Measurements from ENCODE around the gene PLPP6.
"Not testable (repeated sequence)": the region's sequence is repeated elsewhere in the genome, so short reads cannot be mapped to it uniquely, and the experiment has no call there.

Gene PLPP6

GRCh38 chr9:4642351-4642750 lies 19.7 kb upstream of the PLPP6 start:
- DNase-seq: no peak
- H3K4me3 Mint-ChIP-seq: no peak overlapping the region

GRCh38 chr9:4654084-4654483 lies 8.0 kb upstream of the PLPP6 start:
- DNase-seq: peak in 2 of 3 experiments; percentile 4 to 54
- peaks cover 10 to 21% of the 10 kb centered on the region in 2 donors for H3K4me1 Mint-ChIP-seq (ENCODE audit: low read depth in 2 of 2)
- H3K36me3 Mint-ChIP-seq (ENCODE audit: insufficient read depth): peaks cover 3% of the 10 kb centered on the region
- peak overlapping the region; percentile 36 to 84 for H3K27ac Mint-ChIP-seq
- ATAC-seq (replicated peaks): peak; percentile 93
- peak overlapping the region; percentile 54 to 66 for H3K4me3 Mint-ChIP-seq
- no peaks in the 10 kb centered on the region for H3K27me3 Mint-ChIP-seq
- no peaks in the 10 kb centered on the region for H3K9me3 Mint-ChIP-seq

More at GRCh38 chr9:4642351-4642750, 19.7 kb upstream of the PLPP6 start:
- Mint-ChIP-seq H3K4me1 (ENCODE audit: low read depth in 2 of 2) (peaks cover 1 to 10% of the 10 kb centered on the region in 2 donors), H3K27me3 (no peaks in the 10 kb centered on the region), H3K27ac (no peak overlapping the region), H3K9me3 (no peaks in the 10 kb centered on the region), H3K36me3 (ENCODE audit: insufficient read depth) (peaks cover 6% of the 10 kb centered on the region)
- no peak for ATAC-seq (replicated peaks)

GRCh38 chr9:4654538-4654937 lies 7.6 kb upstream of the PLPP6 start:
- peak overlapping the region; percentile 54 to 66 for H3K4me3 Mint-ChIP-seq
- H3K27me3 Mint-ChIP-seq: no peaks in the 10 kb centered on the region
- DNase-seq (no peak), ATAC-seq (replicated peaks) (no peak)
- H3K4me1 Mint-ChIP-seq (ENCODE audit: low read depth in 2 of 2): peaks cover 10 to 23% of the 10 kb centered on the region in 2 donors
- H3K36me3 Mint-ChIP-seq (ENCODE audit: insufficient read depth): peaks cover 3% of the 10 kb centered on the region
- no peaks in the 10 kb centered on the region for H3K9me3 Mint-ChIP-seq
- H3K27ac Mint-ChIP-seq: peak overlapping the region in 1 of 2 donors; percentile 84

- peak overlapping the region in 1 of 2 donors; percentile 70 for H3K27ac Mint-ChIP-seq
- not testable (repeated sequence) for ATAC-seq (replicated peaks); H3K9me3 Mint-ChIP-seq; DNase-seq; H3K27me3 Mint-ChIP-seq; H3K36me3 Mint-ChIP-seq (ENCODE audit: insufficient read depth); H3K4me3 Mint-ChIP-seq
- H3K4me1 Mint-ChIP-seq (ENCODE audit: low read depth in 2 of 2): peaks cover 15 to 26% of the 10 kb centered on the region in 2 donors
These were observed 5.9 kb upstream of the PLPP6 start for GRCh38 chr9:4656196-4656595.

GRCh38 chr9:4656621-4657020 lies 5.5 kb upstream of the PLPP6 start:
- no peak overlapping the region for H3K27ac Mint-ChIP-seq
- no peak for DNase-seq
- no peak overlapping the region for H3K4me3 Mint-ChIP-seq
- H3K27me3 Mint-ChIP-seq: no peaks in the 10 kb centered on the region
- H3K36me3 Mint-ChIP-seq (ENCODE audit: insufficient read depth): peaks cover 7% of the 10 kb centered on the region
- no peak for ATAC-seq (replicated peaks)
- H3K9me3 Mint-ChIP-seq: peaks cover 0 to 2% of the 10 kb centered on the region in 2 donors
- peaks cover 18 to 30% of the 10 kb centered on the region in 2 donors for H3K4me1 Mint-ChIP-seq (ENCODE audit: low read depth in 2 of 2)

GRCh38 chr9:4657426-4658159 lies 4.5 kb upstream of the PLPP6 start:
- ATAC-seq (replicated peaks): no peak
- Mint-ChIP-seq H3K4me3 (no peak overlapping the region), H3K36me3 (ENCODE audit: insufficient read depth) (peaks cover 13% of the 10 kb centered on the region), H3K9me3 (peaks cover 0 to 2% of the 10 kb centered on the region in 2 donors), H3K4me1 (ENCODE audit: low read depth in 2 of 2) (peaks cover 22 to 37% of the 10 kb centered on the region in 2 donors), H3K27ac (no peak overlapping the region), H3K27me3 (no peaks in the 10 kb centered on the region)
- no peak for DNase-seq

- Mint-ChIP-seq H3K4me1 (ENCODE audit: low read depth in 2 of 2) (peaks cover 36 to 46% of the 10 kb centered on the region in 2 donors), H3K36me3 (ENCODE audit: insufficient read depth) (peaks cover 17% of the 10 kb centered on the region)
- not testable (repeated sequence) for ATAC-seq (replicated peaks); H3K9me3 Mint-ChIP-seq; H3K4me3 Mint-ChIP-seq; H3K27ac Mint-ChIP-seq; DNase-seq; H3K27me3 Mint-ChIP-seq
These were observed 1.4 kb upstream of the PLPP6 start for GRCh38 chr9:4660665-4661064.

- Mint-ChIP-seq H3K4me1 (ENCODE audit: low read depth in 2 of 2) (peaks cover 41 to 51% of the 10 kb centered on the region in 2 donors), H3K4me3 (peak overlapping the region; percentile 86 to 94), H3K9me3 (peaks cover 0 to 2% of the 10 kb centered on the region in 2 donors), H3K27me3 (no peaks in the 10 kb centered on the region), H3K27ac (peak overlapping the region; percentile 95 to 96), H3K36me3 (ENCODE audit: insufficient read depth) (peaks cover 17% of the 10 kb centered on the region)
- ATAC-seq (replicated peaks) (no peak), DNase-seq (no peak)
These were observed 929 bp upstream of the PLPP6 start for GRCh38 chr9:4661165-4661564.

- H3K9me3 Mint-ChIP-seq: peaks cover 0 to 2% of the 10 kb centered on the region in 2 donors
- peaks cover 42 to 55% of the 10 kb centered on the region in 2 donors for H3K4me1 Mint-ChIP-seq (ENCODE audit: low read depth in 2 of 2)
- H3K27ac Mint-ChIP-seq: peak overlapping the region; percentile 95 to 96
- H3K36me3 Mint-ChIP-seq (ENCODE audit: insufficient read depth): peaks cover 17% of the 10 kb centered on the region
- no peaks in the 10 kb centered on the region for H3K27me3 Mint-ChIP-seq
- H3K4me3 Mint-ChIP-seq: peak overlapping the region; percentile 86 to 94
- ATAC-seq (replicated peaks) (peak; percentile 23), DNase-seq (no peak)
These were observed 483 bp upstream of the PLPP6 start for GRCh38 chr9:4661611-4662010.

- peaks cover 42 to 64% of the 10 kb centered on the region in 2 donors for H3K4me1 Mint-ChIP-seq (ENCODE audit: low read depth in 2 of 2)
- peaks cover 17% of the 10 kb centered on the region for H3K36me3 Mint-ChIP-seq (ENCODE audit: insufficient read depth)
- peaks cover 0 to 2% of the 10 kb centered on the region in 2 donors for H3K9me3 Mint-ChIP-seq
- H3K4me3 Mint-ChIP-seq: peak overlapping the region; percentile 86 to 94
- DNase-seq: peak in 2 of 3 experiments; percentile 5 to 12
- ATAC-seq (replicated peaks): peak; percentile 37
- H3K27ac Mint-ChIP-seq: peak overlapping the region; percentile 95 to 96
- H3K27me3 Mint-ChIP-seq: no peaks in the 10 kb centered on the region
These were observed 1.1 kb downstream of the PLPP6 start for GRCh38 chr9:4662989-4663792.

- H3K27ac Mint-ChIP-seq: peak overlapping the region; percentile 69 to 96
- ATAC-seq (replicated peaks): no peak
These were observed 1.9 kb downstream of the PLPP6 start for GRCh38 chr9:4663956-4664355.

GRCh38 chr9:4665357-4665756 lies 3.3 kb downstream of the PLPP6 start:
- no peaks in the 10 kb centered on the region for H3K9me3 Mint-ChIP-seq
- H3K4me1 Mint-ChIP-seq (ENCODE audit: low read depth in 2 of 2): peaks cover 39 to 61% of the 10 kb centered on the region in 2 donors
- peaks cover 17% of the 10 kb centered on the region for H3K36me3 Mint-ChIP-seq (ENCODE audit: insufficient read depth)
- peak overlapping the region; percentile 69 to 90 for H3K27ac Mint-ChIP-seq
- no peak for DNase-seq
- no peak for ATAC-seq (replicated peaks)
- no peaks in the 10 kb centered on the region for H3K27me3 Mint-ChIP-seq
- H3K4me3 Mint-ChIP-seq: peak overlapping the region; percentile 71 to 87

More at GRCh38 chr9:4663956-4664355, 1.9 kb downstream of the PLPP6 start:
- DNase-seq: no peak
- H3K4me1 Mint-ChIP-seq (ENCODE audit: low read depth in 2 of 2): peaks cover 42 to 64% of the 10 kb centered on the region in 2 donors
- H3K36me3 Mint-ChIP-seq (ENCODE audit: insufficient read depth): peaks cover 17% of the 10 kb centered on the region
- no peaks in the 10 kb centered on the region for H3K27me3 Mint-ChIP-seq
- H3K4me3 Mint-ChIP-seq: peak overlapping the region; percentile 86 to 94
- H3K9me3 Mint-ChIP-seq: peaks cover 0 to 2% of the 10 kb centered on the region in 2 donors

GRCh38 chr9:4666042-4666699 lies 4.1 kb downstream of the PLPP6 start, which contains the start of gene SPATA6L:
SPATA6L (minus strand) TSS chr9:4666480; CDS start chr9:4666250, 230 bp downstream.
- H3K36me3 Mint-ChIP-seq (ENCODE audit: insufficient read depth): peaks cover 17% of the 10 kb centered on the region
- peak within 1 kb of the TSS; percentile 71 to 87 for H3K4me3 Mint-ChIP-seq
- peak within 1 kb of the TSS; percentile 69 to 90 for H3K27ac Mint-ChIP-seq
- H3K27me3 Mint-ChIP-seq: no peaks in the 10 kb centered on the region
- H3K9me3 Mint-ChIP-seq: no peaks in the 10 kb centered on the region
- DNase-seq (peak; percentile 18 to 37 (median 21)), ATAC-seq (replicated peaks) (peak; percentile 34)
- peaks cover 38 to 58% of the 10 kb centered on the region in 2 donors for H3K4me1 Mint-ChIP-seq (ENCODE audit: low read depth in 2 of 2)
